ENCODE data around the gene GRIP2.

DNA sequence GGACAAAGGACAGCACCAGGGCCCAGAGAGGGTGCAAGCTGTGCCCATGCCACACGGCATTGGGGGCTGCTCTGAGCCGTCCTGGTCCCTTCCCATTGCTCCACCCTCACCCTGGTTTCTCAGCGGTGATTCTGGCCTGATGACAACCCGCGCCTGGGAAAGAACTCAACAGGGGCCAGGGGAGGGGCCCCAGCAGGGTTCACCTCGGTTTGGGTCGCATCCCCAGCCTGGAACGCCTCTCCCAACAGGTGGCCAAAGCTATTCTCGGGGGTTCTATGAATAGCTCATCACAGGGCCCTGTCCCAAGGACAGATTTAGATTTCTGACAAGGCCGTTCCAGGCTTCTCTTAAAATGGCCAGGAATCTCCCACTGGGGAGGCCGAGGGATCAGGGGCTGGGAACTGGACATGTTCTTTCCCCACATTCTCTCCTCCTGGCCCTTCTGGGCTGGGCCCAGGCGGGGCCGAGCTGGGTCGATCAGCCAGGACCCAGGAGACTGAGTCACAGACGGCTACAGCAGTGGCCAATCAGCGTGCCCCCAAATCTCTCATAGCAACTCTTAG, 17.9 kb downstream of the GRIP2 start:
- TF ChIP-seq, protein P1, sequence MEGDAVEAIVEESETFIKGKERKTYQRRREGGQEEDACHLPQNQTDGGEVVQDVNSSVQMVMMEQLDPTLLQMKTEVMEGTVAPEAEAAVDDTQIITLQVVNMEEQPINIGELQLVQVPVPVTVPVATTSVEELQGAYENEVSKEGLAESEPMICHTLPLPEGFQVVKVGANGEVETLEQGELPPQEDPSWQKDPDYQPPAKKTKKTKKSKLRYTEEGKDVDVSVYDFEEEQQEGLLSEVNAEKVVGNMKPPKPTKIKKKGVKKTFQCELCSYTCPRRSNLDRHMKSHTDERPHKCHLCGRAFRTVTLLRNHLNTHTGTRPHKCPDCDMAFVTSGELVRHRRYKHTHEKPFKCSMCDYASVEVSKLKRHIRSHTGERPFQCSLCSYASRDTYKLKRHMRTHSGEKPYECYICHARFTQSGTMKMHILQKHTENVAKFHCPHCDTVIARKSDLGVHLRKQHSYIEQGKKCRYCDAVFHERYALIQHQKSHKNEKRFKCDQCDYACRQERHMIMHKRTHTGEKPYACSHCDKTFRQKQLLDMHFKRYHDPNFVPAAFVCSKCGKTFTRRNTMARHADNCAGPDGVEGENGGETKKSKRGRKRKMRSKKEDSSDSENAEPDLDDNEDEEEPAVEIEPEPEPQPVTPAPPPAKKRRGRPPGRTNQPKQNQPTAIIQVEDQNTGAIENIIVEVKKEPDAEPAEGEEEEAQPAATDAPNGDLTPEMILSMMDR (IDR thresholded peaks at IDR 0.05; ENCODE audit: extremely low read depth in 1 of 2, insufficient read depth in 1 of 2, low read depth in 1 of 2, low read length in 2 of 2), result no peak
- TF ChIP-seq POLR2A (IDR thresholded peaks at IDR 0.05; ENCODE audit: low read depth, low read length), result no peak
- TF ChIP-seq EZH2 (IDR thresholded peaks at IDR 0.05; ENCODE audit: borderline replicate concordance, low read depth, low read length, severe bottlenecking), result no peak
- TF ChIP-seq, protein P2, sequence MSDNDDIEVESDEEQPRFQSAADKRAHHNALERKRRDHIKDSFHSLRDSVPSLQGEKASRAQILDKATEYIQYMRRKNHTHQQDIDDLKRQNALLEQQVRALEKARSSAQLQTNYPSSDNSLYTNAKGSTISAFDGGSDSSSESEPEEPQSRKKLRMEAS (IDR thresholded peaks at IDR 0.05; ENCODE audit: insufficient read depth, insufficient read length), result no peak
- no peak for TF ChIP-seq MYC (IDR thresholded peaks at IDR 0.05; ENCODE audit: low read depth, low read length)
- no peak for TF ChIP-seq POLR2AphosphoS5 (IDR thresholded peaks at IDR 0.05; ENCODE audit: insufficient read depth, low read depth, low read length)
- no peak for TF ChIP-seq FOS (IDR thresholded peaks at IDR 0.05; ENCODE audit: borderline replicate concordance, insufficient read depth, low read length)

All from endothelial cell of umbilical vein (primary cell).